CD4-positive, alpha-beta memory T cell (primary cell): ENCODE data around the gene SLC28A1. TPM values are rescaled to one million over a fixed set of nuclear protein-coding genes. Genes with fewer than 3 reads are reported as not detected.
"Not testable (repeated sequence)": the region's sequence is repeated elsewhere in the genome, so short reads cannot be mapped to it uniquely, and the experiment has no call there.

Experiments used
- CTCF ChIA-PET: fragments of 350-600 bp; sonication (Branson Sonifier 250); formaldehyde crosslinking; loops from one replicate; lab custom pipeline; 2021; ENCODE audit warnings: inconsistent platforms; ENCODE audit not compliant: partially characterized antibody; lab: Charles Lee
- POLR2A ChIA-PET: fragments of 350-600 bp; sonication (Branson Sonifier 250); formaldehyde crosslinking; loops from one replicate; lab custom pipeline; 2021; ENCODE audit not compliant: partially characterized antibody; lab: Charles Lee
- DNase-seq, 5 donors: peaks; one replicate each; pipeline versions ENCODE4 v3.0.0 to v3.0.0-alpha.2; 2020 to 2022; ENCODE audit warnings: mixed read lengths in 1 of 5
- H3K27ac ChIP-seq: one replicate; pipeline ENCODE4 v1.7.0; 2013; ENCODE audit warnings: low read depth, low read length
- H3K27me3 ChIP-seq: 2 replicates; pipeline ENCODE4 v1.7.0; 2013; ENCODE audit warnings: mild to moderate bottlenecking, low read length, moderate library complexity; ENCODE audit not compliant: insufficient read depth
- H3K36me3 ChIP-seq: 2 replicates; pipeline ENCODE4 v1.7.0; 2013; ENCODE audit warnings: mild to moderate bottlenecking, low read length, moderate library complexity; ENCODE audit not compliant: insufficient read depth
- H3K4me1 ChIP-seq: 2 replicates; pipeline ENCODE4 v1.7.0; 2013; ENCODE audit warnings: mild to moderate bottlenecking, low read length, moderate library complexity; ENCODE audit not compliant: insufficient read depth
- H3K4me3 ChIP-seq, 2 donors: one replicate each; pipeline ENCODE4 v1.7.0; 2013; ENCODE audit warnings: low read length in 2 of 2, mild to moderate bottlenecking in 1 of 2
- H3K9me3 ChIP-seq, 2 donors: one replicate each; pipeline ENCODE4 v1.7.0; 2013; ENCODE audit warnings: low read length in 2 of 2, control low read depth in 1 of 2; ENCODE audit not compliant: control insufficient read depth in 1 of 2
- H3K27ac Mint-ChIP-seq, 7 donors: one replicate each; pipeline ENCODE4 v1.8.0; 2020 to 2021; ENCODE audit warnings: mixed read lengths in 7 of 7, mild to moderate bottlenecking in 6 of 7, inconsistent platforms in 3 of 7, moderate library complexity in 3 of 7
- H3K27me3 Mint-ChIP-seq, 2 donors: one replicate each; pipeline ENCODE4 v1.8.0; 2020 to 2021; ENCODE audit warnings: mixed read lengths in 2 of 2
- H3K36me3 Mint-ChIP-seq, 2 donors: one replicate each; pipeline ENCODE4 v1.8.0; 2020 to 2021; ENCODE audit warnings: mixed read lengths in 2 of 2, inconsistent platforms in 1 of 2, mild to moderate bottlenecking in 1 of 2
- H3K4me1 Mint-ChIP-seq, 4 donors: one replicate each; pipeline ENCODE4 v1.8.0; 2020 to 2021; ENCODE audit warnings: mixed read lengths in 4 of 4, mild to moderate bottlenecking in 1 of 4
- H3K4me3 Mint-ChIP-seq, 8 donors: one replicate each; pipeline ENCODE4 v1.8.0; 2020 to 2021; ENCODE audit warnings: mixed read lengths in 8 of 8, mild to moderate bottlenecking in 7 of 8, moderate library complexity in 6 of 8, inconsistent platforms in 3 of 8
- H3K9me3 Mint-ChIP-seq, 8 donors: one replicate each; pipeline ENCODE4 v1.8.0; 2020 to 2021; ENCODE audit warnings: mixed read lengths in 8 of 8, mild to moderate bottlenecking in 5 of 8, inconsistent platforms in 3 of 8, moderate library complexity in 1 of 8
- intact Hi-C: fragments of 100-400 bp; cut with micrococcal nuclease; formaldehyde crosslinking; loops from one replicate; pipeline ENCODE4 v1.15.1; 2023
- polyA plus RNA-seq, 2 donors: library from polyadenylated mRNA; unstranded; fragments of 300-500 nt; fragmentation: Illumina TruSeq; gene quantifications; one replicate each; pipeline ENCODE4 v1.2.3, GENCODE V29; 2021
- total RNA-seq, 2 experiments: library from RNA; stranded (reverse); gene quantifications; one replicate each; pipeline ENCODE4 v1.2.3, GENCODE V29; 2021

The SLC28A1 gene
- total and polyA plus RNA-seq, 4 experiments from 2014 or later: not detected

DNA sequence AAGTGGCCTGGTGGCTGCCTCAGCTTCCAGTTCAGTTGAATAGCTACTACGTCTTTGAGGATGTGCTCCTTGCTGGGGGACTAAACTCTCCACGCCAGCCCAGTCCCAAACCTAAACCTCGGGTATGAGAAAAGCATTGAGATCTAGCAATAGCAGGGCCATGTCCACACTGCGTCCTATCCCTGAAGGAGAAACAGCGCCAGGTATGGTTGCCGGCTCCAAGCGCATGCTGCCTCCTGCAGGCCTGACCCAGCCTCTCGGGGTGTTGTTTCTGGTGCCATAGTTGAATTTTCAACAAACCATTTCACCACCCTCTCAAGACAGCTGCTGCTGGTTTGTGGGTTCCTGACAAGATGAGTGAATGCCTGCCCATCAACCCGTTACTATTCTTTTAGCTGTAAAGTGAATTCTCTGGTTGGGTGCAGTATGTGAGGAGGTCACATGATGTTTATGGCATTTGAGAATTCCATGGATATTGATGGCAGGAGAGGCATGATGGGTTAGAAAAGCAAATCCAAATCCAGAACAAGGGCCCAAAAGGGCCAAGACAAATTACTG, 13.0 kb upstream of the SLC28A1 start:
- H3K27me3 Mint-ChIP-seq: peaks cover 0 to 1% of the 10 kb centered on the region in 2 donors
- intact Hi-C loops: no loop called here

DNA sequence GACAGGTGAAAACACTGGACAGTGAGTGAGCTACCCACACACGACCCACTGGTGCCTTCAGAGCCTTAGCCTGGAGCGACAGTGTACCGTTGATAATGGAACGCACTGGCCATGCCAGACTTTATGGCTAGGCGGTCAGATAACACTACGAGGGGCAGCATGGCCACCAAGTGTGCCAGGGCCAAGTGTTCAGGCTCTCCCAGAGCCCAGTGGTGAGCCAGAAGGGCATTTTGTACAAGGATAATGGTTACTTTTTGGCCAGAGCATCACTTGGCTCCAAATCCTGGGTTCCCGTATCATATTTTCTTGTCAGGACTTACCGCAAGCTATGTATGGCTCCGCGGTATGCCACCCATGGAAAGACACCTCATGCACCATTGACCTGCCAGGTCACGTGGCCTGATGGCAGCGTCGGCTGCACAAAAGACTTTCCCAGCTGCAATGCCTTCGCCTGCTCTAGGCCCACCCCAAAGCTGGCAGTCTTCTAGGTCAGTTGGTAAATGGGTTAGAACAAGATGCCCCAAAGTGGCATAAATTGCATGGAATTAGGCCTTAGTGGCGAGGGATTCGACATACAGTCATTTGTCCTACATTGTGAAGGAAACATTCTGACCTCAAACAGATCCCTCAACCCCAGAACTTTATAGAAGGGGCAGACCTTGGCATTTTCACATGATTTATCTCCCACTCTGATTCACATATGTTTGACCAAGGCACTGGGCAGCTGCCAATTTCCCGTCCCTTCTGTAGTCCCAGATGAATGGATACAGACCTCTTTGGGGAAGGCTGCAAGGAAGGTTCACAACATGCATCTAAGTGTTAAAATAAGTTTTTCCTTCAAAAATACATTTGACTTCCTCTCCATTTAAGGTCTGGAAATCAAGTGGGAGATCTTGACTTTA, 12.2 kb upstream of the SLC28A1 start:
- intact Hi-C loops: no loop called here
- no peaks in the 10 kb centered on the region for H3K9me3 ChIP-seq
- no peak overlapping the region for H3K27ac Mint-ChIP-seq
- no peaks in the 10 kb centered on the region for H3K36me3 ChIP-seq
- peaks cover 0 to 1% of the 10 kb centered on the region in 2 donors for H3K27me3 Mint-ChIP-seq
- H3K9me3 Mint-ChIP-seq: no peaks in the 10 kb centered on the region
- H3K27me3 ChIP-seq: no peaks in the 10 kb centered on the region
- H3K36me3 Mint-ChIP-seq: no peaks in the 10 kb centered on the region
- H3K4me3 Mint-ChIP-seq: no peak overlapping the region
- no peak overlapping the region for H3K27ac ChIP-seq
- no peaks in the 10 kb centered on the region for H3K4me1 ChIP-seq
- ChIA-PET CTCF (interaction anchor here (1.3 to 2.2 kb wide), 3 partner anchors 8 to 284 kb away, joined by 5 to 7 read pairs (median 6); no protein-coding TSS in a partner anchor), POLR2A (no interaction called here)
- no peak for DNase-seq
- H3K4me3 ChIP-seq: no peak overlapping the region
- no peaks in the 10 kb centered on the region for H3K4me1 Mint-ChIP-seq

More for the DNA sequence above, 13.0 kb upstream of the SLC28A1 start:
- Histone ChIP-seq H3K27me3 (no peaks in the 10 kb centered on the region), H3K4me3 (no peak overlapping the region), H3K27ac (no peak overlapping the region), H3K36me3 (no peaks in the 10 kb centered on the region), H3K9me3 (no peaks in the 10 kb centered on the region), H3K4me1 (no peaks in the 10 kb centered on the region)
- Mint-ChIP-seq H3K4me1 (no peaks in the 10 kb centered on the region), H3K27ac (no peak overlapping the region), H3K9me3 (no peaks in the 10 kb centered on the region), H3K36me3 (no peaks in the 10 kb centered on the region), H3K4me3 (no peak overlapping the region)
- no peak for DNase-seq
- CTCF ChIA-PET: interaction anchor here (1.3 to 2.2 kb wide), 3 partner anchors 10 to 283 kb away, joined by 3 to 7 read pairs (median 6); no protein-coding TSS in a partner anchor
- POLR2A ChIA-PET: no interaction called here

DNA sequence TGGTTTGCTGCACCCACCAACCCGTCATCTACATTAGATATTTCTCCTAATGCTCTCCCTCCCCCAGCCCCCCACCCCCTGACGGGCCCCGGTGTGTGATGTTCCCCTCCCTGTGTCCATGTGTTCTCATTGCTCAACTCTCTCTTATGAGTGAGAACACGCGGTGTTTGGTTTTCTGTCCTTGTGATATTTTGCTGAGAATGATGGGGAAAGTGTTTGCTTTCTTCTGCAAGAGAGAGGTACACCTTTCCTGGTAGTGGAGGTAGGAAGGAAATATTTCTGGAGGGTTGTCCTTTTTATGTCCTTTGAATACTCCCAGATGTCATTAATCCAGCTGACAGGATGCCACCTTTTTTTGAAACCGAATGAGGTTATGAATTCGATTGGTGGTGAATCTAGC, 10.5 kb upstream of the SLC28A1 start:
- no peak overlapping the region for H3K27ac Mint-ChIP-seq
- Histone ChIP-seq H3K4me3 (no peak overlapping the region), H3K36me3 (no peaks in the 10 kb centered on the region), H3K9me3 (no peaks in the 10 kb centered on the region), H3K27ac (no peak overlapping the region), H3K27me3 (no peaks in the 10 kb centered on the region), H3K4me1 (no peaks in the 10 kb centered on the region)
- no peak overlapping the region for H3K4me3 Mint-ChIP-seq
- POLR2A ChIA-PET: interaction anchor here (0.6 kb wide), 1 partner anchor 20 kb away, joined by 3 read pairs; no protein-coding TSS in a partner anchor
- no peaks in the 10 kb centered on the region for H3K36me3 Mint-ChIP-seq
- H3K27me3 Mint-ChIP-seq: peaks cover 0 to 1% of the 10 kb centered on the region in 2 donors
- DNase-seq: no peak
- intact Hi-C loops: no loop called here
- CTCF ChIA-PET: no interaction called here
- no peaks in the 10 kb centered on the region for H3K4me1 Mint-ChIP-seq
- H3K9me3 Mint-ChIP-seq: no peaks in the 10 kb centered on the region

DNA sequence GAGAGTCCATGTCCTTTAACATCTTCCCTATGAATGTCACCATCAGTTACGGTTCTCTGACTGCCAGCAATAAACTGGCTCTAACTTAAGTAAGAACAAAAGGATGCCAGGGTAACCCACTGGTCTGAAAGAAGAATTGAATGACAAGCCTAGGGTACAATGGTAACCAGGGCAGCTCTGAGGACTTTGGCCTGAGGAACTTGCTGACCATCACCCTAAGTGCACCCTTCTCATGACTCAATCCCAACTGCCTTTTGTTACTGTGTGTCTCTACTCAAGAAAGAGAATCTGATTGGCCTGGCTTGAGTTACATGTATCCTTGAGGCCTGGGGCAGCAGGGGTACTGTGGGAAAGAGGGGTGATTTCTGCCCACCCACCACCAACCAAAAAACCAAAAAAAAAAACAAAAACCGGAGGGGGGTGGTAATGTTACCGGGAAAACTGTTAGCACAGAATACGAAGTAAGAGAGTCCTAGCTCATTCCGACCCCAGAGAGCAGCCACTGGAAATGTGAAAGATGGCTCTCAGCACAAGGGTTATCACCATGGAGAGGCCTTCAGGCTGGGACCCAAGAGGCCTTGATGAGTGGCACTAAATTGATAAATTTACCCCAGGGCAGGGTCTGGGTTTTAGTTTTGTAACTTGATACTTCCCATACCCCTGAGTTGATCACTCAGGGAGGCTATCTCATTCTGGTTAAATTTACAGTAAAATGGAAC, 9.3 kb upstream of the SLC28A1 start:
- Histone ChIP-seq H3K4me1 (no peaks in the 10 kb centered on the region), H3K9me3 (no peaks in the 10 kb centered on the region), H3K27ac (no peak overlapping the region), H3K27me3 (no peaks in the 10 kb centered on the region), H3K36me3 (no peaks in the 10 kb centered on the region), H3K4me3 (no peak overlapping the region)
- ChIA-PET POLR2A (no interaction called here), CTCF (no interaction called here)
- H3K36me3 Mint-ChIP-seq: no peaks in the 10 kb centered on the region
- H3K9me3 Mint-ChIP-seq: no peaks in the 10 kb centered on the region
- DNase-seq: no peak
- peaks cover 0 to 1% of the 10 kb centered on the region in 2 donors for H3K27me3 Mint-ChIP-seq
- intact Hi-C loops: no loop called here
- H3K4me1 Mint-ChIP-seq: no peaks in the 10 kb centered on the region
- no peak overlapping the region for H3K27ac Mint-ChIP-seq
- H3K4me3 Mint-ChIP-seq: no peak overlapping the region

DNA sequence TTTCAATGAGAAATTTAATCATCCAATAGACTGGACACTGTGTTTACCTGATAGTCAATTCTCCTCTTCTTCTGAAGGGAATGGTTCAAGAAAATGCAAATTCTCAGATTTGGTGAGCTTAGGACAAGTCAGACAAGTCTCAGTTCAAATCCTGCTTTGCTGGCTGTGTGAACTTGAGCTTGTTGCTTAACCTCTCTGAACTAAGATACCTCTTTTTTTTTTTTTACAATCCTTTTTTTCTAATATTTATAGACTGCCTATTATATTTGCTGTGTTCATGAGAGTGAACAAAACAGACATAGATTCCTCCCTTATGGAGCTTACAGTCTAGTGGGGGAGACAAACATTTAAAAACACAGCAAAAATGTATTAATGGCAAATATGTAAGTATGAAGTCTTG, 8.2 kb upstream of the SLC28A1 start:
- H3K9me3 Mint-ChIP-seq: no peaks in the 10 kb centered on the region
- ChIA-PET POLR2A (interaction anchor here (0.6 kb wide), 1 partner anchor 49 kb away, joined by 3 read pairs; no protein-coding TSS in a partner anchor), CTCF (interaction anchor here (0.7 to 1.3 kb wide), 5 partner anchors 12 to 509 kb away, joined by 3 to 7 read pairs (median 4); no protein-coding TSS in a partner anchor)
- H3K27me3 Mint-ChIP-seq: peaks cover 0 to 1% of the 10 kb centered on the region in 2 donors
- H3K27ac Mint-ChIP-seq: peak overlapping the region in 1 of 7 donors; percentile 1
- intact Hi-C loops: no loop called here
- Histone ChIP-seq H3K9me3 (no peaks in the 10 kb centered on the region), H3K36me3 (no peaks in the 10 kb centered on the region), H3K27ac (no peak overlapping the region), H3K27me3 (no peaks in the 10 kb centered on the region), H3K4me3 (no peak overlapping the region), H3K4me1 (no peaks in the 10 kb centered on the region)
- no peak overlapping the region for H3K4me3 Mint-ChIP-seq
- no peaks in the 10 kb centered on the region for H3K36me3 Mint-ChIP-seq
- no peak for DNase-seq
- no peaks in the 10 kb centered on the region for H3K4me1 Mint-ChIP-seq

DNA sequence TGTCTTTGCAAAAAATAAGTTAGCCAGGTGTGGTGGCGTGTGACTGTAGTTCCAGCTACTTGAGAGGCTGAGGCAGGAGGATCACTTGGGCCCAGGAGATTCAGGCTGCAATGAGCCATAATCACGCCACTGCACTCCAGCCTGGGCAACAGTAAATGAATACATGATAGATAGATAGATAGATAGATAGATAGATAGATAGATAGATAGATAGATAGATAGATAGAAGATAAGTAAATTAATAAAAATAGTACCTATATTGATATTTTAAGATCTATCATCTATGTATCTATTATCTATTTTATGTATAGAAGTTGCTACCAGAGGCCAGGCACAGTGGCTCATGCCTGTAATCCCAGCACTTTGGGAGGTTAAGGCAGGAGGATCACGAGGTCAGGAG, 6.8 kb upstream of the SLC28A1 start:
- not testable (repeated sequence) for H3K4me1 ChIP-seq, H3K4me1 Mint-ChIP-seq, H3K27ac Mint-ChIP-seq, H3K9me3 Mint-ChIP-seq, H3K9me3 ChIP-seq, H3K36me3 ChIP-seq, H3K4me3 Mint-ChIP-seq, DNase-seq, H3K4me3 ChIP-seq, H3K27me3 ChIP-seq, H3K36me3 Mint-ChIP-seq, H3K27me3 Mint-ChIP-seq, H3K27ac ChIP-seq
- CTCF ChIA-PET: interaction anchor here (0.7 to 2.2 kb wide), 11 partner anchors 33 to 305 kb away, joined by 3 to 19 read pairs (median 3); partner anchors contain the start of gene WDR73
- intact Hi-C loops: loop anchor here (1.0 kb wide), 3 partner anchors 51 to 289 kb away; partner anchors contain the start of gene WDR73
- POLR2A ChIA-PET: interaction anchor here (0.8 kb wide), 1 partner anchor 15 kb away, joined by 3 read pairs; no protein-coding TSS in a partner anchor
